ENCODE measurements around the gene PTPRM.
"Not testable (repeated sequence)": the region's sequence is repeated elsewhere in the genome, so short reads cannot be mapped to it uniquely, and the experiment has no call there.

Gene PTPRM

GRCh38 chr18:8423051-8423557, 856.0 kb downstream of the PTPRM start:
- DNase-seq: no peak

- DNase-seq: no peak
Measured at GRCh38 chr18:8424481-8424880, 857.4 kb downstream of the PTPRM start.

GRCh38 chr18:8424917-8425725, 858.0 kb downstream of the PTPRM start:
- no peak for DNase-seq

- DNase-seq: no peak
Measured at GRCh38 chr18:8426401-8426800, 859.3 kb downstream of the PTPRM start.

GRCh38 chr18:8427339-8427738, 860.2 kb downstream of the PTPRM start:
- DNase-seq: no peak

- DNase-seq: no peak
Measured at GRCh38 chr18:8428951-8429350, 861.8 kb downstream of the PTPRM start.

GRCh38 chr18:8431036-8431435, 863.9 kb downstream of the PTPRM start:
- DNase-seq: no peak

- no peak for DNase-seq
Measured at GRCh38 chr18:8433323-8433722, 866.2 kb downstream of the PTPRM start.

- no peak for DNase-seq
Measured at GRCh38 chr18:8433771-8434170, 866.7 kb downstream of the PTPRM start.

- DNase-seq: no peak
Measured at GRCh38 chr18:8435376-8435775, 868.3 kb downstream of the PTPRM start.

GRCh38 chr18:8439055-8439454, 871.9 kb downstream of the PTPRM start:
- DNase-seq: no peak

GRCh38 chr18:8443505-8443904, 876.4 kb downstream of the PTPRM start:
- DNase-seq: no peak

- not testable (repeated sequence) for DNase-seq
Measured at GRCh38 chr18:8446936-8447335, 879.8 kb downstream of the PTPRM start.

GRCh38 chr18:8448130-8448529, 881.0 kb downstream of the PTPRM start:
- no peak for DNase-seq

- no peak for DNase-seq
Measured at GRCh38 chr18:8450013-8450412, 882.9 kb downstream of the PTPRM start.

GRCh38 chr18:8450898-8451665, 884.0 kb downstream of the PTPRM start:
- no peak for DNase-seq

GRCh38 chr18:8453528-8453927, 886.4 kb downstream of the PTPRM start:
- no peak for DNase-seq

GRCh38 chr18:8454136-8454535, 887.0 kb downstream of the PTPRM start:
- DNase-seq: no peak

GRCh38 chr18:8455661-8456614, 888.8 kb downstream of the PTPRM start:
- no peak for DNase-seq

All from NCI-H1092 (cell line).